Frontal cortex (tissue), 1 donor: ENCODE data around the gene NOC2L. TPM values are rescaled to one million over a fixed set of nuclear protein-coding genes. Genes with fewer than 3 reads are reported as not detected.

Experiments used
- small RNA-seq: library from RNA; depleted of rRNA; stranded (forward); fragments of <200 nt; gene quantifications from one replicate; pipeline ENCODE3, GENCODE V24; 2014
- total RNA-seq: library from RNA; depleted of rRNA; stranded (reverse); fragments of >200 nt; gene quantifications from one replicate; pipeline ENCODE4 v1.2.3, GENCODE V29; 2014

Gene NOC2L
- total RNA-seq, 1 donor from 2014 or later, result 67.3 TPM

Small RNAs within 50 kb of the gene (small RNA-seq; reads per million reads assigned to genes)
- gene AL645608.3 (not detected), gene AL645608.4 (not detected)

Other genes with a start within 250 kb of the NOC2L start
- 0.41 TPM for gene SAMD11, start 35.3 kb downstream of the NOC2L start, total RNA-seq
- 6.1 TPM for gene KLHL17, start 1.3 kb upstream of the NOC2L start, total RNA-seq
- not detected for gene PLEKHN1, start 7.2 kb upstream of the NOC2L start, total RNA-seq
- not detected for gene PERM1, start 22.8 kb upstream of the NOC2L start, total RNA-seq
- 20.0 TPM for gene HES4, start 40.8 kb upstream of the NOC2L start, total RNA-seq
- gene ISG15, start 54.2 kb upstream of the NOC2L start, total RNA-seq, result 11.0 TPM
- gene AGRN, start 60.9 kb upstream of the NOC2L start, total RNA-seq, result 51.8 TPM
- not detected for gene RNF223, start 115.0 kb upstream of the NOC2L start, total RNA-seq
- gene C1orf159, start 156.8 kb upstream of the NOC2L start, total RNA-seq, result 6.1 TPM
- not detected for gene TTLL10, start 214.6 kb upstream of the NOC2L start, total RNA-seq
- gene TNFRSF18, start 247.3 kb upstream of the NOC2L start, total RNA-seq, result not detected